SK-N-SH treated with all-trans-retinoic acid at 6 μM for 48 hours (cell line): ENCODE measurements around the gene RASA3.

Experiments used
- ARNTL ChIP-seq: fragments of 450-650 bp; formaldehyde crosslinking; IDR thresholded peaks from 2 replicates; pipeline ENCODE4 v1.5.0; 2020; ENCODE audit warnings: low read depth, mild to moderate bottlenecking, moderate library complexity, borderline replicate concordance
- BACH2 ChIP-seq: fragments of 250-450 bp; sonication (Bioruptor Pico); IDR thresholded peaks from 2 replicates; pipeline ENCODE4 v1.9.0; 2021; ENCODE audit warnings: mild to moderate bottlenecking, borderline replicate concordance
- CSDC2 ChIP-seq: fragments of 250-450 bp; sonication (Bioruptor Pico); IDR thresholded peaks from 2 replicates; pipeline ENCODE4 v1.5.0; 2020; ENCODE audit warnings: mild to moderate bottlenecking, moderate library complexity
- CSRNP3 ChIP-seq: fragments of 250-450 bp; sonication (Bioruptor Pico); IDR thresholded peaks from 2 replicates; pipeline ENCODE4 v1.5.1; 2021; ENCODE audit warnings: mild to moderate bottlenecking, moderate library complexity
- ISL1 ChIP-seq: fragments of 250-450 bp; sonication (Bioruptor Pico); IDR thresholded peaks from 2 replicates; pipeline ENCODE4 v2.1.2; 2022; ENCODE audit warnings: mild to moderate bottlenecking, moderate library complexity
- PATZ1 ChIP-seq: fragments of 250-450 bp; sonication (Bioruptor Pico); IDR thresholded peaks from 2 replicates; pipeline ENCODE4 v1.8.0; 2020; ENCODE audit warnings: mild to moderate bottlenecking, moderate library complexity, borderline replicate concordance
- PPARA ChIP-seq: fragments of 250-450 bp; sonication (Bioruptor Pico); IDR thresholded peaks from 2 replicates; pipeline ENCODE4 v1.5.0; 2020; ENCODE audit warnings: mild to moderate bottlenecking, borderline replicate concordance
- TCF4 ChIP-seq: fragments of 250-450 bp; sonication (Bioruptor Pico); IDR thresholded peaks from 2 replicates; pipeline ENCODE4 v1.8.0; 2021; ENCODE audit warnings: mild to moderate bottlenecking, moderate library complexity, borderline replicate concordance
- TOX ChIP-seq: fragments of 250-450 bp; sonication (Bioruptor Pico); IDR thresholded peaks from 2 replicates; pipeline ENCODE4 v1.8.0; 2021; ENCODE audit warnings: mild to moderate bottlenecking, moderate library complexity, borderline replicate concordance
- ZFP30 ChIP-seq: fragments of 450-650 bp; formaldehyde crosslinking; IDR thresholded peaks from 2 replicates; pipeline ENCODE4 v1.5.0; 2022; ENCODE audit warnings: mild to moderate bottlenecking, moderate library complexity
- ZNF8 ChIP-seq: fragments of 450-650 bp; formaldehyde crosslinking; IDR thresholded peaks from 2 replicates; pipeline ENCODE4 v1.5.0; 2020; ENCODE audit warnings: mild to moderate bottlenecking, moderate library complexity

- TF ChIP-seq ZFP30: no peak
- TF ChIP-seq CSRNP3 (CRISPR knock-in tag): no peak
- TF ChIP-seq TCF4 (CRISPR knock-in tag): no peak
- TF ChIP-seq PATZ1 (CRISPR knock-in tag): no peak
- TF ChIP-seq ARNTL (CRISPR knock-in tag): no peak
- no peak for TF ChIP-seq ISL1
- no peak for TF ChIP-seq CSDC2 (CRISPR knock-in tag)
- TF ChIP-seq ZNF8 (CRISPR knock-in tag): no peak
- no peak for TF ChIP-seq PPARA (CRISPR knock-in tag)
- no peak for TF ChIP-seq TOX (CRISPR knock-in tag)
- no peak for TF ChIP-seq BACH2 (CRISPR knock-in tag)
Measured at GRCh38 chr13:114059946-114060860, 72.2 kb downstream of the RASA3 start.
